ENCODE measurements around the gene KIAA0825.

Gene KIAA0825

GRCh38 chr5:94362857-94363256, 255.5 kb downstream of the KIAA0825 start:
- Histone ChIP-seq H3K4me3 (ENCODE audit: low read depth, low read length, poor library complexity, severe bottlenecking) (no peak overlapping the region), H3K9me2 (ENCODE audit: low read depth, low read length) (no peaks in the 10 kb centered on the region), H3K9me3 (ENCODE audit: low read length) (no peaks in the 10 kb centered on the region), H3F3A (ENCODE audit: insufficient read depth, low read length) (no peaks in the 10 kb centered on the region), H4K20me1 (ENCODE audit: insufficient read depth, low read length) (no peaks in the 10 kb centered on the region), H2AFZ (ENCODE audit: low read length) (no peak overlapping the region), H3K36me3 (ENCODE audit: insufficient read depth, low read length) (no peaks in the 10 kb centered on the region), H3K9ac (ENCODE audit: low read length) (no peak overlapping the region), H3K4me1 (ENCODE audit: insufficient read depth, low read length, severe bottlenecking) (no peaks in the 10 kb centered on the region), H3K4me2 (ENCODE audit: low read length) (no peak overlapping the region), H3K27me3 (ENCODE audit: insufficient read depth, low read length) (no peaks in the 10 kb centered on the region), H3K27ac (ENCODE audit: low read depth, low read length, poor library complexity, severe bottlenecking) (no peak overlapping the region), H3K79me2 (ENCODE audit: insufficient read depth, low read length) (no peaks in the 10 kb centered on the region)
- TF ChIP-seq EZH2 (IDR thresholded peaks at IDR 0.05; ENCODE audit: borderline replicate concordance, low read length) (no peak), CTCF (IDR thresholded peaks at IDR 0.05; ENCODE audit: low read length) (no peak)

- no peak overlapping the region for H3K4me2 ChIP-seq (ENCODE audit: low read length)
- H3K9ac ChIP-seq (ENCODE audit: low read length): no peak overlapping the region
- H3F3A ChIP-seq (ENCODE audit: insufficient read depth, low read length): no peaks in the 10 kb centered on the region
Measured at GRCh38 chr5:94361832-94362796, 256.3 kb downstream of the KIAA0825 start.

GRCh38 chr5:94361161-94361560, 257.2 kb downstream of the KIAA0825 start:
- Histone ChIP-seq H4K20me1 (ENCODE audit: insufficient read depth, low read length) (no peaks in the 10 kb centered on the region), H2AFZ (ENCODE audit: low read length) (no peak overlapping the region), H3F3A (ENCODE audit: insufficient read depth, low read length) (no peaks in the 10 kb centered on the region), H3K4me1 (ENCODE audit: insufficient read depth, low read length, severe bottlenecking) (no peaks in the 10 kb centered on the region), H3K4me2 (ENCODE audit: low read length) (no peak overlapping the region), H3K27me3 (ENCODE audit: insufficient read depth, low read length) (no peaks in the 10 kb centered on the region), H3K9ac (ENCODE audit: low read length) (no peak overlapping the region), H3K79me2 (ENCODE audit: insufficient read depth, low read length) (no peaks in the 10 kb centered on the region), H3K9me2 (ENCODE audit: low read depth, low read length) (no peaks in the 10 kb centered on the region), H3K27ac (ENCODE audit: low read depth, low read length, poor library complexity, severe bottlenecking) (no peak overlapping the region), H3K9me3 (ENCODE audit: low read length) (no peaks in the 10 kb centered on the region), H3K36me3 (ENCODE audit: insufficient read depth, low read length) (no peaks in the 10 kb centered on the region), H3K4me3 (ENCODE audit: low read depth, low read length, poor library complexity, severe bottlenecking) (no peak overlapping the region)
- TF ChIP-seq CTCF (IDR thresholded peaks at IDR 0.05; ENCODE audit: low read length) (no peak), EZH2 (IDR thresholded peaks at IDR 0.05; ENCODE audit: borderline replicate concordance, low read length) (no peak)

More at GRCh38 chr5:94361832-94362796, 256.3 kb downstream of the KIAA0825 start:
- no peaks in the 10 kb centered on the region for H3K9me3 ChIP-seq (ENCODE audit: low read length)
- no peaks in the 10 kb centered on the region for H3K36me3 ChIP-seq (ENCODE audit: insufficient read depth, low read length)
- H4K20me1 ChIP-seq (ENCODE audit: insufficient read depth, low read length): no peaks in the 10 kb centered on the region
- H3K79me2 ChIP-seq (ENCODE audit: insufficient read depth, low read length): no peaks in the 10 kb centered on the region
- no peaks in the 10 kb centered on the region for H3K27me3 ChIP-seq (ENCODE audit: insufficient read depth, low read length)
- H3K4me3 ChIP-seq (ENCODE audit: low read depth, low read length, poor library complexity, severe bottlenecking): no peak overlapping the region
- H2AFZ ChIP-seq (ENCODE audit: low read length): no peak overlapping the region
- H3K4me1 ChIP-seq (ENCODE audit: insufficient read depth, low read length, severe bottlenecking): no peaks in the 10 kb centered on the region
- H3K9me2 ChIP-seq (ENCODE audit: low read depth, low read length): no peaks in the 10 kb centered on the region
- no peak overlapping the region for H3K27ac ChIP-seq (ENCODE audit: low read depth, low read length, poor library complexity, severe bottlenecking)
- TF ChIP-seq EZH2 (IDR thresholded peaks at IDR 0.05; ENCODE audit: borderline replicate concordance, low read length) (no peak), CTCF (IDR thresholded peaks at IDR 0.05; ENCODE audit: low read length) (no peak)
